Keratinocyte (primary cell): ENCODE measurements around the gene XPO1.

Experiments used
- EZH2 ChIP-seq: IDR thresholded peaks from one replicate; pipeline ENCODE4 v1.6.1; 2012; ENCODE audit warnings: inconsistent platforms, mild to moderate bottlenecking, low read length, moderate library complexity
- TF ChIP-seq, protein P1 (sequence below), 3 experiments: IDR thresholded peaks in 1 of 3; conservative IDR thresholded peaks in 1 of 3; optimal IDR thresholded peaks in 1 of 3; 2 replicates in 2 of 3; 3 replicates in 1 of 3; pipeline versions ENCODE3 to v1.5.1; 2011; ENCODE audit warnings: low read length in 3 of 3, mild to moderate bottlenecking in 3 of 3, moderate library complexity in 2 of 3, control low read depth in 1 of 3, inconsistent platforms in 1 of 3; ENCODE audit not compliant: insufficient read depth in 2 of 3; ENCODE audit errors: extremely low read depth in 1 of 3

DNA sequence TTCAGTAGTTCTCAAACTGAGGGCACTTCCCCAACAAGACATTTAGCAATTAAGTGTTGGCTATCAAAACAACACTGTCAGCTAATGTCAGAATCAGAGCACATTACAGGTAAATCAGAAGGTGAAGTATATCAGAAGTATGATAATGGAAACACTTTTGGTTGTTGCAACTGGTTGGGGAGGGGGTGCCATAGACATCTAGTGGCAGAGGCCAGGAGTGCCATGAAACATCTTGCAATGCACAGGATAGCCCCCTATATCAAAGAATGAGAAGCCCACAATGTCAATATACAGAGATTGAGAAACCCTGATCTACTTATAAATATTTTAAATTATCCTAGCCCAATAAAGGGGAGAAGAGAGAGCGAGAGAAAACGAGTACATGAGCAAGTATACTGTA, 4.9 kb upstream of the XPO1 start:
- TF ChIP-seq, protein P1, sequence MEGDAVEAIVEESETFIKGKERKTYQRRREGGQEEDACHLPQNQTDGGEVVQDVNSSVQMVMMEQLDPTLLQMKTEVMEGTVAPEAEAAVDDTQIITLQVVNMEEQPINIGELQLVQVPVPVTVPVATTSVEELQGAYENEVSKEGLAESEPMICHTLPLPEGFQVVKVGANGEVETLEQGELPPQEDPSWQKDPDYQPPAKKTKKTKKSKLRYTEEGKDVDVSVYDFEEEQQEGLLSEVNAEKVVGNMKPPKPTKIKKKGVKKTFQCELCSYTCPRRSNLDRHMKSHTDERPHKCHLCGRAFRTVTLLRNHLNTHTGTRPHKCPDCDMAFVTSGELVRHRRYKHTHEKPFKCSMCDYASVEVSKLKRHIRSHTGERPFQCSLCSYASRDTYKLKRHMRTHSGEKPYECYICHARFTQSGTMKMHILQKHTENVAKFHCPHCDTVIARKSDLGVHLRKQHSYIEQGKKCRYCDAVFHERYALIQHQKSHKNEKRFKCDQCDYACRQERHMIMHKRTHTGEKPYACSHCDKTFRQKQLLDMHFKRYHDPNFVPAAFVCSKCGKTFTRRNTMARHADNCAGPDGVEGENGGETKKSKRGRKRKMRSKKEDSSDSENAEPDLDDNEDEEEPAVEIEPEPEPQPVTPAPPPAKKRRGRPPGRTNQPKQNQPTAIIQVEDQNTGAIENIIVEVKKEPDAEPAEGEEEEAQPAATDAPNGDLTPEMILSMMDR (optimal IDR thresholded peaks at IDR 0.05 in 1 of 3, IDR thresholded peaks at IDR 0.05 in 1 of 3, conservative IDR thresholded peaks at IDR 0.05 in 1 of 3; ENCODE audit: extremely low read depth in 1 of 3, insufficient read depth in 2 of 3, low read length in 3 of 3) = no peak
- no peak for TF ChIP-seq EZH2
